ENCODE results near the gene SATB1.

DNA sequence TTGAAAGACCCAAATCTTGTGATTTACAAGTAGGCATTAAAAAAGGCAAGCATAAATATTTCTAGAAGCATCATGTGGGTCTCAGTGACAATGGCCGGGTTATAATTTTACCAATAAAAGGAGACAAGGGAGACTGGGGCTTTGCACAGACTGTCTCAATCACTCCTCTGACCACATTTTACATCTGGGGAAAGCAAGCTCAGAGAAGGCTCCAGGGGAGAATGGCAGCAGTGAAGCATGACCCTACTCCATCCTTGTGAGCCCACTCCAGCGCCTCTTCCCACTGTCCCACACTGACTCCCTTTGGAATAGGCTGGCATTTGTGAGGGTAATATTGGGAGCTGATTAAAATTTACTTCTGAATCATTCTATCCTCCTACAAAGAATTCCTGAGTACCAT, 61.8 kb downstream of the SATB1 start:
- TF ChIP-seq, protein P1, sequence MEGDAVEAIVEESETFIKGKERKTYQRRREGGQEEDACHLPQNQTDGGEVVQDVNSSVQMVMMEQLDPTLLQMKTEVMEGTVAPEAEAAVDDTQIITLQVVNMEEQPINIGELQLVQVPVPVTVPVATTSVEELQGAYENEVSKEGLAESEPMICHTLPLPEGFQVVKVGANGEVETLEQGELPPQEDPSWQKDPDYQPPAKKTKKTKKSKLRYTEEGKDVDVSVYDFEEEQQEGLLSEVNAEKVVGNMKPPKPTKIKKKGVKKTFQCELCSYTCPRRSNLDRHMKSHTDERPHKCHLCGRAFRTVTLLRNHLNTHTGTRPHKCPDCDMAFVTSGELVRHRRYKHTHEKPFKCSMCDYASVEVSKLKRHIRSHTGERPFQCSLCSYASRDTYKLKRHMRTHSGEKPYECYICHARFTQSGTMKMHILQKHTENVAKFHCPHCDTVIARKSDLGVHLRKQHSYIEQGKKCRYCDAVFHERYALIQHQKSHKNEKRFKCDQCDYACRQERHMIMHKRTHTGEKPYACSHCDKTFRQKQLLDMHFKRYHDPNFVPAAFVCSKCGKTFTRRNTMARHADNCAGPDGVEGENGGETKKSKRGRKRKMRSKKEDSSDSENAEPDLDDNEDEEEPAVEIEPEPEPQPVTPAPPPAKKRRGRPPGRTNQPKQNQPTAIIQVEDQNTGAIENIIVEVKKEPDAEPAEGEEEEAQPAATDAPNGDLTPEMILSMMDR (IDR thresholded peaks at IDR 0.05), result no peak
- TF ChIP-seq POLR2AphosphoS5 (IDR thresholded peaks at IDR 0.05), result no peak
